Neuronal stem cell (in vitro differentiated cells): Measurements from ENCODE around the gene RHBDL3.

Experiments
- DNase-seq: peaks from one replicate; pipeline ENCODE4 v3.0.0-alpha.2; 2013; ENCODE audit warnings: low spot score
- H2AFZ ChIP-seq: one replicate; pipeline ENCODE4 v1.6.1; 2013; ENCODE audit warnings: mild to moderate bottlenecking, low read length, inconsistent platforms
- H2AK5ac ChIP-seq: 2 replicates; pipeline ENCODE4 v1.6.1; 2013; ENCODE audit warnings: low read depth, mild to moderate bottlenecking, inconsistent platforms, low read length, moderate library complexity, mixed read lengths
- H2BK120ac ChIP-seq: 2 replicates; pipeline ENCODE4 v1.6.1; 2013; ENCODE audit warnings: low read depth, mild to moderate bottlenecking, inconsistent platforms, low read length, moderate library complexity, mixed read lengths
- H2BK12ac ChIP-seq: one replicate; pipeline ENCODE4 v1.6.1; 2013; ENCODE audit warnings: low read length, inconsistent platforms
- H2BK15ac ChIP-seq: 2 replicates; pipeline ENCODE4 v1.6.1; 2013; ENCODE audit warnings: mild to moderate bottlenecking, low read length, inconsistent platforms, mixed read lengths
- H2BK5ac ChIP-seq: one replicate; pipeline ENCODE4 v1.6.1; 2013; ENCODE audit warnings: inconsistent platforms, mild to moderate bottlenecking, low read length, moderate library complexity
- H3K14ac ChIP-seq: one replicate; pipeline ENCODE4 v1.6.1; 2013; ENCODE audit warnings: low read length, inconsistent platforms
- H3K18ac ChIP-seq: 2 replicates; pipeline ENCODE4 v1.6.1; 2013; ENCODE audit warnings: low read length, inconsistent platforms
- H3K23ac ChIP-seq: 2 replicates; pipeline ENCODE4 v1.6.1; 2013; ENCODE audit warnings: low read depth, mild to moderate bottlenecking, mixed read lengths, low read length, inconsistent platforms; ENCODE audit not compliant: poor library complexity
- H3K27ac ChIP-seq: replicated peaks from 3 replicates; pipeline ENCODE4 v1.5.1; 2013; ENCODE audit warnings: low read length, inconsistent platforms
- H3K27me3 ChIP-seq, 3 experiments: 2 replicates each; pipeline ENCODE4 v1.6.1; 2013; ENCODE audit warnings: low read length in 3 of 3, mild to moderate bottlenecking in 2 of 3, inconsistent platforms in 1 of 3, low read depth in 1 of 3, mixed read lengths in 1 of 3, moderate library complexity in 1 of 3; ENCODE audit not compliant: control insufficient read depth in 3 of 3, insufficient read depth in 3 of 3
- H3K36me3 ChIP-seq, 2 donors: replicated peaks in 1 of 2; 2 replicates each; pipeline ENCODE4 v1.6.1; 2013; ENCODE audit warnings: low read length in 2 of 2; ENCODE audit not compliant: control insufficient read depth in 2 of 2, insufficient read depth in 2 of 2
- H3K4ac ChIP-seq: 2 replicates; pipeline ENCODE4 v1.6.1; 2013; ENCODE audit warnings: inconsistent platforms, mild to moderate bottlenecking, low read length, moderate library complexity
- H3K4me1 ChIP-seq, 2 donors: 1 replicate in 1 of 2; 2 replicates in 1 of 2; pipeline ENCODE4 v1.6.1; 2013; ENCODE audit warnings: low read length in 2 of 2, low read depth in 1 of 2; ENCODE audit not compliant: control insufficient read depth in 2 of 2, insufficient read depth in 1 of 2
- H3K4me2 ChIP-seq: one replicate; pipeline ENCODE4 v1.6.1; 2013; ENCODE audit warnings: mild to moderate bottlenecking, low read length, inconsistent platforms; ENCODE audit not compliant: insufficient read depth, poor library complexity, severe bottlenecking
- H3K4me3 ChIP-seq, 2 donors: 2 replicates each; pipeline ENCODE4 v1.5.1; 2013; ENCODE audit warnings: low read length in 2 of 2, mild to moderate bottlenecking in 2 of 2, inconsistent platforms in 1 of 2, moderate library complexity in 1 of 2
- H3K79me1 ChIP-seq: one replicate; pipeline ENCODE4 v1.6.1; 2013; ENCODE audit warnings: low read depth, mild to moderate bottlenecking, inconsistent platforms, low read length, moderate library complexity
- H3K9ac ChIP-seq: one replicate; pipeline ENCODE4 v1.6.1; 2013; ENCODE audit warnings: mild to moderate bottlenecking, low read depth, low read length, inconsistent platforms; ENCODE audit not compliant: poor library complexity
- H3K9me3 ChIP-seq, 2 donors: replicated peaks in 1 of 2; 2 replicates each; pipeline versions ENCODE3 to v1.6.1; 2013; ENCODE audit warnings: low read length in 2 of 2, mild to moderate bottlenecking in 2 of 2, inconsistent platforms in 1 of 2, low read depth in 1 of 2, mixed read lengths in 1 of 2, moderate library complexity in 1 of 2; ENCODE audit not compliant: control insufficient read depth in 2 of 2, insufficient read depth in 1 of 2
- H4K8ac ChIP-seq: one replicate; pipeline ENCODE4 v1.6.1; 2013; ENCODE audit warnings: low read depth, mild to moderate bottlenecking, inconsistent platforms, low read length, moderate library complexity
- H4K91ac ChIP-seq: one replicate; pipeline ENCODE4 v1.6.1; 2013; ENCODE audit warnings: low read length, low read depth, mild to moderate bottlenecking, inconsistent platforms; ENCODE audit not compliant: poor library complexity
- WGBS, 2 donors: extraction: QIAGEN DNeasy Blood & Tissue Kit; methylation state at CpG; one replicate each; pipeline ENCODE4 v1.1.7; 2013; ENCODE audit warnings: missing lambda C conversion rate in 2 of 2, mixed read lengths in 1 of 2; ENCODE audit not compliant: insufficient read length in 2 of 2, insufficient replicate concordance in 1 of 2; ENCODE audit errors: extremely low coverage in 2 of 2; 5-methylcytosine and 5-hydroxymethylcytosine counted together

Gene RHBDL3

GRCh38 chr17:32279891-32280716 lies 14.5 kb downstream of the RHBDL3 start:
- Histone ChIP-seq H4K91ac (no peak overlapping the region), H3K9ac (peak overlapping the region; percentile 71), H3K4me2 (no peak overlapping the region), H3K18ac (peak overlapping the region; percentile 76), H2AK5ac (peak overlapping the region; percentile 61), H3K36me3 (no peaks in the 10 kb centered on the region), H3K79me1 (no peaks in the 10 kb centered on the region), H3K14ac (peak overlapping the region; percentile 1), H3K27ac (no peak overlapping the region), H3K4me3 (no peak overlapping the region), H2BK12ac (no peak overlapping the region), H3K23ac (peak overlapping the region; percentile 22), H3K9me3 (no peaks in the 10 kb centered on the region), H3K4me1 (peaks cover 25 to 45% of the 10 kb centered on the region in 2 donors), H4K8ac (no peak overlapping the region), H2AFZ (peak overlapping the region; percentile 87), H2BK120ac (no peak overlapping the region), H3K27me3 (peaks cover 0 to 20% (median 9%) of the 10 kb centered on the region in 3 experiments), H2BK5ac (peak overlapping the region; percentile 54), H2BK15ac (peak overlapping the region; percentile 51), H3K4ac (no peak overlapping the region)
- no CpG with 5 or more reads among the region's 21 CpGs for WGBS, 2 donors
- no peak for DNase-seq

DNA sequence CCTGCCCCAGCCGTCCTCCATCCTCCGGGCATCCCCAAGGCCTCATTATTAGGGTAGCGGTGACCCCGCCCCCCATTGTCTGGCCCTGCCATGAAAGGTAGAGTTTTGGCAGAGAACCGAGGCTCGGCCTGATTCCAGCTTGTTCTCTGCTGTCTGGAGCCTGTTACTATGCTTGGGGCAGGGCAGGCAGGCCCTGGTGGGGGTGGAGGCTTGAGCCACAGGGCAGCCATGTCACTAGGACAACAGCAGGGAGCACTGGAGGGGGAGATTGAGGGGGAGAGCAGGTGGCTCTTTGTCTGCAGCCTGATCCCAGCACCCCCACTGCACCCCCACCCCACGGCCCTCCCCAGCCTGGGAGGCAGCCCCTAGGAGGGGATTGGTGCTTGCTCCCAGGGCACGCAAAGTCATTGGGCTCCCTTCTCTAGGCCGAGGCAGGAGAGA lies 15.4 kb downstream of the RHBDL3 start:
- WGBS, 2 donors = no CpG with 5 or more reads among the region's 9 CpGs
- H3K27me3 ChIP-seq = peaks cover 0 to 19% (median 3%) of the 10 kb centered on the region in 3 experiments
- peak overlapping the region; percentile 87 for H2AFZ ChIP-seq
- H3K18ac ChIP-seq = peak overlapping the region; percentile 78
- H2BK5ac ChIP-seq = peak overlapping the region; percentile 54
- H3K27ac ChIP-seq = no peak overlapping the region
- H3K4me2 ChIP-seq = peak overlapping the region; percentile 50
- H4K8ac ChIP-seq = no peak overlapping the region
- peak; percentile 50 for DNase-seq
- H2BK12ac ChIP-seq = no peak overlapping the region
- H2BK15ac ChIP-seq = peak overlapping the region; percentile 51
- H3K14ac ChIP-seq = peak overlapping the region; percentile 41
- no peak overlapping the region for H3K9ac ChIP-seq
- no peak overlapping the region for H3K4me3 ChIP-seq
- no peak overlapping the region for H3K4ac ChIP-seq
- H2AK5ac ChIP-seq = peak overlapping the region; percentile 61
- H3K23ac ChIP-seq = no peak overlapping the region
- H3K4me1 ChIP-seq = peaks cover 26 to 39% of the 10 kb centered on the region in 2 donors
- H3K9me3 ChIP-seq = no peaks in the 10 kb centered on the region
- H4K91ac ChIP-seq = no peak overlapping the region
- no peaks in the 10 kb centered on the region for H3K79me1 ChIP-seq
- H2BK120ac ChIP-seq = no peak overlapping the region
- no peaks in the 10 kb centered on the region for H3K36me3 ChIP-seq

DNA sequence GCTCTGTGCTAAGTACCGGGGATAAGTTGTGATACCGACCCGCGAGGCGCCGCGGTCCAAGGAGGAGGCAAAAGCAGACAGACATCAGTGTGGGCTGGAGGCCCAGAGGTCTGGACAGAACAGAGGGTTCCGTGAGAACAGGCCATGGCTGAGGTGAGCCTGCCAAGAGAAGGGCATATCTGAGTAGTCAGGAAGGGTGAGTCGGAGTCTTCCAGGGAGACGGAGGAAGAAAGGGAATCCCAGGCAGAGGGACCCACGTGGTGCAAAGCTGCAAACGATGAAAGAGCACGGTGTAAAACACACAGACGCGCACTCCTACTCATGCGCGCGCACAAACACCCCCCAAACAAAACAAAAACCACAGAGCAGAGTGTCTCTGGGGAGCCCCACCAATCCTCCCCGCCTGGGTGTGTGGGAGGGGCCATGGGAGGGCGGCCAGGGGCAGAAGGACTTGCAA lies 18.1 kb downstream of the RHBDL3 start:
- no peak overlapping the region for H3K27ac ChIP-seq
- H3K27me3 ChIP-seq = peaks cover 0 to 16% (median 3%) of the 10 kb centered on the region in 3 experiments
- H3K14ac ChIP-seq = no peak overlapping the region
- H3K4me2 ChIP-seq = no peak overlapping the region
- peak overlapping the region; percentile 21 for H2AK5ac ChIP-seq
- no peak overlapping the region for H4K8ac ChIP-seq
- no peaks in the 10 kb centered on the region for H3K79me1 ChIP-seq
- no peak for DNase-seq
- no peak overlapping the region for H4K91ac ChIP-seq
- H3K4me3 ChIP-seq = no peak overlapping the region
- H2BK15ac ChIP-seq = no peak overlapping the region
- no peak overlapping the region for H2BK120ac ChIP-seq
- no peak overlapping the region for H3K23ac ChIP-seq
- no peaks in the 10 kb centered on the region for H3K9me3 ChIP-seq
- H3K9ac ChIP-seq = no peak overlapping the region
- peaks cover 28 to 35% of the 10 kb centered on the region in 2 donors for H3K4me1 ChIP-seq
- no CpG with 5 or more reads among the region's 20 CpGs for WGBS, 2 donors
- peak overlapping the region; percentile 50 for H2AFZ ChIP-seq
- no peak overlapping the region for H2BK5ac ChIP-seq
- H2BK12ac ChIP-seq = no peak overlapping the region
- no peaks in the 10 kb centered on the region for H3K36me3 ChIP-seq
- H3K4ac ChIP-seq = no peak overlapping the region
- peak overlapping the region; percentile 38 for H3K18ac ChIP-seq

- H3K4ac ChIP-seq = no peak overlapping the region
- WGBS, 2 donors = no CpG with 5 or more reads among the region's 8 CpGs
Measured at GRCh38 chr17:32285306-32285705, 19.7 kb downstream of the RHBDL3 start.

More at GRCh38 chr17:32285306-32285705, 19.7 kb downstream of the RHBDL3 start:
- Histone ChIP-seq H3K4me3 (no peak overlapping the region), H3K27ac (no peak overlapping the region), H2BK12ac (no peak overlapping the region), H2AK5ac (no peak overlapping the region), H3K4me2 (no peak overlapping the region), H2AFZ (no peak overlapping the region), H2BK15ac (no peak overlapping the region), H4K8ac (no peak overlapping the region), H2BK120ac (no peak overlapping the region), H3K9ac (no peak overlapping the region), H3K36me3 (no peaks in the 10 kb centered on the region), H3K9me3 (no peaks in the 10 kb centered on the region), H3K18ac (no peak overlapping the region), H3K14ac (no peak overlapping the region), H3K23ac (no peak overlapping the region), H4K91ac (no peak overlapping the region), H2BK5ac (no peak overlapping the region), H3K4me1 (peaks cover 25 to 27% of the 10 kb centered on the region in 2 donors), H3K27me3 (peaks cover 0 to 4% (median 0%) of the 10 kb centered on the region in 3 experiments), H3K79me1 (no peaks in the 10 kb centered on the region)
- no peak for DNase-seq
